GM19351 (cell line): ENCODE results near the gene KRTAP4-16.
"Not testable (repeated sequence)": the region's sequence is repeated elsewhere in the genome, so short reads cannot be mapped to it uniquely, and the experiment has no call there.

Source experiments
- ATAC-seq: cut with Tn5 transposase; IDR thresholded peaks from one replicate; pipeline ENCODE4 v1.9.1; 2021; ENCODE audit warnings: mild to moderate bottlenecking, moderate library complexity; ENCODE audit not compliant: unreplicated experiment

The KRTAP4-16 gene

GRCh38 chr17:41076788-41077187 lies 25.2 kb downstream of the KRTAP4-16 start:
- ATAC-seq = no peak

GRCh38 chr17:41073676-41074075 lies 28.3 kb downstream of the KRTAP4-16 start:
- no peak for ATAC-seq

GRCh38 chr17:41071606-41072360 lies 30.2 kb downstream of the KRTAP4-16 start:
- ATAC-seq = no peak

- no peak for ATAC-seq
These were observed 33.0 kb downstream of the KRTAP4-16 start for GRCh38 chr17:41069031-41069430.

GRCh38 chr17:41067281-41067680 lies 34.7 kb downstream of the KRTAP4-16 start:
- ATAC-seq = no peak

- ATAC-seq = no peak
These were observed 36.0 kb downstream of the KRTAP4-16 start, which contains the start of gene KRTAP2-4 for GRCh38 chr17:41065829-41066624. Gene KRTAP2-4 (minus strand): TSS chr17:41065879. CDS start chr17:41065845, 34 bp downstream.

- ATAC-seq = not testable (repeated sequence)
These were observed 36.9 kb downstream of the KRTAP4-16 start for GRCh38 chr17:41065016-41065689.

- ATAC-seq = no peak
These were observed 37.7 kb downstream of the KRTAP4-16 start for GRCh38 chr17:41064301-41064700.

GRCh38 chr17:41063449-41063848 lies 38.6 kb downstream of the KRTAP4-16 start:
- no peak for ATAC-seq

GRCh38 chr17:41061964-41062363 lies 40.0 kb downstream of the KRTAP4-16 start:
- ATAC-seq = no peak

GRCh38 chr17:41060052-41060604 lies 41.9 kb downstream of the KRTAP4-16 start, which contains the start of gene KRTAP2-3:
Gene KRTAP2-3 (minus strand): TSS chr17:41060114. CDS start chr17:41060050, 64 bp downstream.
- no peak for ATAC-seq

GRCh38 chr17:41059276-41060051 lies 42.5 kb downstream of the KRTAP4-16 start:
- ATAC-seq = not testable (repeated sequence)

- ATAC-seq = no peak
These were observed 43.3 kb downstream of the KRTAP4-16 start for GRCh38 chr17:41058741-41059140.

- no peak for ATAC-seq
These were observed 44.5 kb downstream of the KRTAP4-16 start for GRCh38 chr17:41057547-41057946.

- not testable (repeated sequence) for ATAC-seq
These were observed 46.9 kb downstream of the KRTAP4-16 start, which contains the start of gene KRTAP2-2 for GRCh38 chr17:41055130-41055529. Gene KRTAP2-2 (minus strand): TSS chr17:41055230. CDS start chr17:41055211, 19 bp downstream.

- ATAC-seq = not testable (repeated sequence)
These were observed 47.5 kb downstream of the KRTAP4-16 start for GRCh38 chr17:41054556-41054955.

- no peak for ATAC-seq
These were observed 48.0 kb downstream of the KRTAP4-16 start for GRCh38 chr17:41054025-41054424.

- no peak for ATAC-seq
These were observed 49.4 kb downstream of the KRTAP4-16 start for GRCh38 chr17:41052566-41052965.
